B cell (primary cell): ENCODE data around the gene IQCC.

Experiments used
- EZH2 ChIP-seq: IDR thresholded peaks from 2 replicates; pipeline ENCODE4 v1.6.1; 2012; ENCODE audit warnings: borderline replicate concordance, low read depth, mild to moderate bottlenecking, moderate library complexity, low read length; ENCODE audit not compliant: insufficient read depth, poor library complexity, severe bottlenecking
- TF ChIP-seq, protein P1 (sequence below): fragments of 200-600 bp; IDR thresholded peaks from one replicate; pipeline ENCODE4 v1.8.0; 2022; ENCODE audit warnings: antibody characterized with exemption, mild to moderate bottlenecking

- TF ChIP-seq, protein P1, sequence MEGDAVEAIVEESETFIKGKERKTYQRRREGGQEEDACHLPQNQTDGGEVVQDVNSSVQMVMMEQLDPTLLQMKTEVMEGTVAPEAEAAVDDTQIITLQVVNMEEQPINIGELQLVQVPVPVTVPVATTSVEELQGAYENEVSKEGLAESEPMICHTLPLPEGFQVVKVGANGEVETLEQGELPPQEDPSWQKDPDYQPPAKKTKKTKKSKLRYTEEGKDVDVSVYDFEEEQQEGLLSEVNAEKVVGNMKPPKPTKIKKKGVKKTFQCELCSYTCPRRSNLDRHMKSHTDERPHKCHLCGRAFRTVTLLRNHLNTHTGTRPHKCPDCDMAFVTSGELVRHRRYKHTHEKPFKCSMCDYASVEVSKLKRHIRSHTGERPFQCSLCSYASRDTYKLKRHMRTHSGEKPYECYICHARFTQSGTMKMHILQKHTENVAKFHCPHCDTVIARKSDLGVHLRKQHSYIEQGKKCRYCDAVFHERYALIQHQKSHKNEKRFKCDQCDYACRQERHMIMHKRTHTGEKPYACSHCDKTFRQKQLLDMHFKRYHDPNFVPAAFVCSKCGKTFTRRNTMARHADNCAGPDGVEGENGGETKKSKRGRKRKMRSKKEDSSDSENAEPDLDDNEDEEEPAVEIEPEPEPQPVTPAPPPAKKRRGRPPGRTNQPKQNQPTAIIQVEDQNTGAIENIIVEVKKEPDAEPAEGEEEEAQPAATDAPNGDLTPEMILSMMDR = no peak
- no peak for TF ChIP-seq EZH2
Observed at GRCh38 chr1:32249831-32250525, 44.5 kb downstream of the IQCC start.
